Upper lobe of left lung (tissue), 6 donors: Measurements from ENCODE around the gene FRMPD2. TPM values are rescaled to one million over a fixed set of nuclear protein-coding genes. Genes with fewer than 3 reads are reported as not detected.
"Not testable (repeated sequence)": the region's sequence is repeated elsewhere in the genome, so short reads cannot be mapped to it uniquely, and the experiment has no call there.

Source experiments
- ATAC-seq, 2 donors: fragments of 200-7000 bp; cut with Tn5 transposase; one replicate each; pipeline ENCODE4 v1.9.1; 2022; ENCODE audit warnings: mild to moderate bottlenecking in 2 of 2, moderate library complexity in 2 of 2; ENCODE audit not compliant: low FRiP score in 2 of 2
- DNase-seq, 2 donors: peaks; one replicate each; pipeline ENCODE4 v3.0.0-alpha.2; 2019 to 2020
- H3K27ac ChIP-seq, 4 donors: fragments of 200-600 bp; sonication (generic); one replicate each; pipeline ENCODE4 v1.5.1; 2016 to 2019
- H3K27me3 ChIP-seq, 4 donors: fragments of 200-600 bp; sonication (generic); one replicate each; pipeline ENCODE4 v1.5.1; 2017 to 2019
- H3K36me3 ChIP-seq, 4 donors: fragments of 200-600 bp; sonication (generic); one replicate each; pipeline ENCODE4 v1.5.1; 2016 to 2019
- H3K4me1 ChIP-seq, 4 donors: fragments of 200-600 bp; sonication (generic); one replicate each; pipeline ENCODE4 v1.5.1; 2018 to 2019
- H3K4me3 ChIP-seq, 4 donors: fragments of 200-600 bp; sonication (generic); one replicate each; pipeline ENCODE4 v1.5.1; 2017 to 2019; ENCODE audit warnings: mild to moderate bottlenecking in 2 of 4, moderate library complexity in 1 of 4
- H3K9me3 ChIP-seq, 4 donors: fragments of 200-600 bp; sonication (generic); one replicate each; pipeline ENCODE4 v1.5.1; 2018 to 2019
- EP300 ChIP-seq, 4 donors: sonication (generic); formaldehyde crosslinking; IDR thresholded peaks; one replicate each; pipeline ENCODE4 v1.5.1; 2017; ENCODE audit warnings: antibody characterized with exemption in 4 of 4, control low read depth in 2 of 4
- POLR2A ChIP-seq, 4 donors: fragments of 450-650 bp; IDR thresholded peaks; one replicate each; pipeline ENCODE4 v1.5.1; 2016 to 2017; ENCODE audit warnings: antibody characterized with exemption in 4 of 4, mild to moderate bottlenecking in 2 of 4
- POLR2AphosphoS5 ChIP-seq, 2 donors: sonication (generic); formaldehyde crosslinking; IDR thresholded peaks; one replicate each; pipeline ENCODE4 v1.5.1; 2017; ENCODE audit warnings: antibody characterized with exemption in 2 of 2
- WGBS, 2 donors: methylation state at CpG; one replicate each; pipeline ENCODE4 v1.1.5; 2017 to 2018; 5-methylcytosine and 5-hydroxymethylcytosine counted together
- total RNA-seq, 6 donors: library from RNA; depleted of rRNA in 4 of 6; stranded (reverse); fragments of >200 nt in 4 of 6; gene quantifications; one replicate each; pipeline versions ENCODE4 v1.1.0 to v1.2.1, GENCODE V29; 2016 to 2021
- TF ChIP-seq, protein P1 (sequence below), 6 experiments: fragments of 450-650 bp in 4 of 6; fragments of 200-600 bp in 2 of 6; sonication (generic) in 2 of 6; IDR thresholded peaks; one replicate each; pipeline ENCODE4 v1.5.1; 2016 to 2019; ENCODE audit warnings: antibody characterized with exemption in 6 of 6
- donor health status: DM: no; HTN: no; CAD: no; lungs with moderate emphysema.
- donor health status: DM: no; HTN: yes; CAD: no; lungs with severe emphysema.

Gene FRMPD2
- total RNA-seq, 6 donors from 2014 or later: 0.23 to 38.6 (median 5.6) TPM

DNA sequence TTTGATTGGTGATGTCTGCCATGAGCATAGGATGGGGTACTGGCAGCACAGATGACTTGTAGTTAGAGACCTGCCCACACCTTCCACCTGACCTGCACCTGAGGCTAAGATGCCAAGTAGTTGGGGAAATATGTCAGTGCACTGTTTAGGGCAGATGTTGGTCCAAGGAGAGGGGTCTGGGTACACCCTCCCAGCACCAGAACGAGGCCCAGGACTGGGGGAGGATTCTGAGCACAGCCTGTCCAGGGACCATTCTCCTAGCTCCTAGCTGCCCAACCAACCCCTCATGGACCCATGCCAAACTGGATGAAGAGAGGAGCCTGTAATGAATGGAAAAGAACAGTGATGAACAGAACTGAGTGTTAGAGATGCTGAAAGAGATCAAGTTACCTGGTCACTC is 28.0 kb downstream of the FRMPD2 start:
- WGBS, 2 donors: 25 to 92% methylated on average over 1 of the region's 1 CpG
- Histone ChIP-seq H3K9me3 (no peaks in the 10 kb centered on the region), H3K4me1 (no peaks in the 10 kb centered on the region), H3K4me3 (no peak overlapping the region), H3K27me3 (no peaks in the 10 kb centered on the region), H3K36me3 (no peaks in the 10 kb centered on the region), H3K27ac (no peak overlapping the region)
- ATAC-seq: no peak
- DNase-seq: no peak
- TF ChIP-seq POLR2A (IDR thresholded peaks at IDR 0.05) (no peak), EP300 (IDR thresholded peaks at IDR 0.05) (no peak), POLR2AphosphoS5 (IDR thresholded peaks at IDR 0.05) (no peak)
- TF ChIP-seq, protein P1, sequence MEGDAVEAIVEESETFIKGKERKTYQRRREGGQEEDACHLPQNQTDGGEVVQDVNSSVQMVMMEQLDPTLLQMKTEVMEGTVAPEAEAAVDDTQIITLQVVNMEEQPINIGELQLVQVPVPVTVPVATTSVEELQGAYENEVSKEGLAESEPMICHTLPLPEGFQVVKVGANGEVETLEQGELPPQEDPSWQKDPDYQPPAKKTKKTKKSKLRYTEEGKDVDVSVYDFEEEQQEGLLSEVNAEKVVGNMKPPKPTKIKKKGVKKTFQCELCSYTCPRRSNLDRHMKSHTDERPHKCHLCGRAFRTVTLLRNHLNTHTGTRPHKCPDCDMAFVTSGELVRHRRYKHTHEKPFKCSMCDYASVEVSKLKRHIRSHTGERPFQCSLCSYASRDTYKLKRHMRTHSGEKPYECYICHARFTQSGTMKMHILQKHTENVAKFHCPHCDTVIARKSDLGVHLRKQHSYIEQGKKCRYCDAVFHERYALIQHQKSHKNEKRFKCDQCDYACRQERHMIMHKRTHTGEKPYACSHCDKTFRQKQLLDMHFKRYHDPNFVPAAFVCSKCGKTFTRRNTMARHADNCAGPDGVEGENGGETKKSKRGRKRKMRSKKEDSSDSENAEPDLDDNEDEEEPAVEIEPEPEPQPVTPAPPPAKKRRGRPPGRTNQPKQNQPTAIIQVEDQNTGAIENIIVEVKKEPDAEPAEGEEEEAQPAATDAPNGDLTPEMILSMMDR (IDR thresholded peaks at IDR 0.05): no peak

DNA sequence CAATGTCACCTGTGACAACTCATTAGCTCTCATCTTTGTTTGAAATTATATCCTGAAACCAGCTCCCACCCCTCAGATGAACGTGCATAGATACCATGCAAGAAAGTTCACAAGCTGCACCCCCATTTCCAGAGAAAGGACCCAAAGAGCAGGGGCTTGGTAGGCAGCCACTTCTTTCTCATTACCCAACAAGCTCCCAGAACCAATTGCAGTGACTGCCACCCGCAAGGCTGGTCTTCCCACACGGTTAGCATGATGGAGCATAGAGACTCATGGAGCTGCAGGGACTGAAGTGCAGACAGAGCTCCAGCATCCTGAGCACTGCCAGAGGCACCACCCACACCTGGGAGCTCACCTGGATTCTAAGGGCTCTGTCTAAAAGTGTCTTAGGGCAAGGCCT is 28.5 kb downstream of the FRMPD2 start:
- H3K4me1 ChIP-seq: no peaks in the 10 kb centered on the region
- H3K36me3 ChIP-seq: no peaks in the 10 kb centered on the region
- H3K27ac ChIP-seq: no peak overlapping the region
- 86% methylated on average over 3 of the region's 3 CpGs for WGBS, 2 donors
- H3K4me3 ChIP-seq: no peak overlapping the region
- H3K27me3 ChIP-seq: no peaks in the 10 kb centered on the region
- DNase-seq: no peak
- ATAC-seq: no peak
- no peak for TF ChIP-seq EP300 (IDR thresholded peaks at IDR 0.05)
- TF ChIP-seq, protein P1 (IDR thresholded peaks at IDR 0.05): no peak
- no peak for TF ChIP-seq POLR2AphosphoS5 (IDR thresholded peaks at IDR 0.05)
- no peak for TF ChIP-seq POLR2A (IDR thresholded peaks at IDR 0.05)
- H3K9me3 ChIP-seq: no peaks in the 10 kb centered on the region

DNA sequence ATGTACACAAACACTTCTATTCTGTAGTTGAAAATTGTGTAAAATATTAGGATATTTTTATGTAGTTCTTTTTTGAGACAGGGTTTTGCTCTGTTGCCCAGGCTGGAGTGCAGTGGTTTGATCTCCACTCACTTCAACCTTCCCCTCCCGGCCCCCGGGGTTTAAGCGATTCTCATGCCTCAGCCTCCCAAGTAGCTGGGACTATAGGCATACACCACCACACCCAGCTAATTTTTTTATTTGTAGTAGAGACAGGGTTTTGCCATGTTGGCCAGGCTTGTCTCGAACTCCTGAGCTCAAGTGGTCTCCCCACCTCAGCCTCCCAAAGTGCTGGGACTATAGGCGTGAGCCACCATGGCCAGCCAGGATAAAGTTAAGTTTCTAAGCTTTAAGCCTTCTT is 30.6 kb downstream of the FRMPD2 start:
- H3K27me3 ChIP-seq, H3K4me3 ChIP-seq, H3K27ac ChIP-seq, H3K4me1 ChIP-seq, H3K36me3 ChIP-seq, ATAC-seq, H3K9me3 ChIP-seq, DNase-seq: not testable (repeated sequence)
- 73 to 86% methylated on average over 5 of the region's 5 CpGs for WGBS, 2 donors

DNA sequence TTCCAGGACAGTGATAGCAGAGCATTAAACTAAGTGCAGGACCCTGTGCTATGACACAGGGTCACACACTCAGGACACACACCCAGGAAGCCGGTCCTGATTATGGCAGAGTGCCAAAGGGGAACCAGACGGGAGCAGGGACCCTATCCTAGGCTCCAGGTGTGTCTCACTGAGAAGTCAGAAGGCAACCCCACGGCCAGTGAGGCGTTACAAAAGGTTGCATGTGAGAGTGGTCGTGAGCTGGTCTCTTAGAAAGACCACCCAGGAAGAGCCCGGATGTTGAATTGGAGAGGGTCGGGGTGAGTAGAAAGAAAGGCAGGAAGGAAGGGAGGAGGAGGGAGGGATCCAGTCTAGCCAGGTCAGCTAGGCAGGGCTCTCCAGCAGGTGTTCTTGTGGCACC is 31.0 kb downstream of the FRMPD2 start:
- ATAC-seq (no peak), DNase-seq (no peak)
- H3K9me3 ChIP-seq: no peaks in the 10 kb centered on the region
- TF ChIP-seq, protein P1 (IDR thresholded peaks at IDR 0.05): no peak
- TF ChIP-seq POLR2A (IDR thresholded peaks at IDR 0.05) (no peak), POLR2AphosphoS5 (IDR thresholded peaks at IDR 0.05) (no peak), EP300 (IDR thresholded peaks at IDR 0.05) (no peak)
- H3K4me1 ChIP-seq: no peaks in the 10 kb centered on the region
- WGBS, 2 donors: 32 to 35% methylated on average over 7 of the region's 7 CpGs
- no peaks in the 10 kb centered on the region for H3K36me3 ChIP-seq
- H3K27ac ChIP-seq: no peak overlapping the region
- H3K27me3 ChIP-seq: no peaks in the 10 kb centered on the region
- H3K4me3 ChIP-seq: no peak overlapping the region

DNA sequence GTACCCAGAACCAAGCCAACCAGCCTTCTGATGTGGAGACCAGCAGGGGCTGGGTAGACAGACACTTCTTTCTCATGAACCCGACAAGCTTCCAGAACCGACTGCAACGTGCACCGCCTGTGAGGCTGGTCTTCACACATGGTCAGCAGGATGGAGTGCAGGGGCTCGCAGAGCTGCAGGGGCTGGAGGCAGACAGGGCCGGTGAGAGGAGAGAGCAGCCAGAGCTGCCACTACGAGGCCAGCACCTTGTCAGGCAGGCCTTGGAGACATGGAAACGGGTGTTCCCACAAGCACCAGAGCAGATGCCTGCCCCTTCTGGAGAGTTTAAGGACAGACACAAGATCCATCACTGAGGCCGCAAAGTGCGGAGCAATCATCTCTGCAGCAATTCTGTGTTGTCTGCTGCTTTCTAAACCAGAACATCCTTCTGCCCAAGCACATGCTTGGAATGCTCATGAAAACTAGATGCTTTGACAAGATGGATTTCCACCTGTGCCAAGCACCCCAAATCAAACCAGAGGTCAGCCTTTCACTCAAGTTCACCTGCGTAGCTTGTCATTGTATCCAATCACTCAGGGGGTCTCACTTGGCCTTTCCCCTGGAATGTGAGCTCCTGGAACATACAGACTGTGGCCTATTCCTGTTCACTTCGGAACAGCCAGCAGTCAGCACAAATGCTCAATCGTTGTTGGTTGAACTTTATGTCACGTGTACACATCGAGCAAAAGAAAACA is 32.2 kb downstream of the FRMPD2 start:
- no peak for TF ChIP-seq EP300 (IDR thresholded peaks at IDR 0.05)
- H3K27ac ChIP-seq: no peak overlapping the region
- no peaks in the 10 kb centered on the region for H3K27me3 ChIP-seq
- no peaks in the 10 kb centered on the region for H3K4me1 ChIP-seq
- H3K9me3 ChIP-seq: no peaks in the 10 kb centered on the region
- ATAC-seq (no peak), DNase-seq (peak in 1 of 2 donors; percentile 41)
- WGBS, 2 donors: 79 to 90% methylated on average over 13 to 15 of the region's 15 CpGs
- H3K36me3 ChIP-seq: no peaks in the 10 kb centered on the region
- H3K4me3 ChIP-seq: no peak overlapping the region

DNA sequence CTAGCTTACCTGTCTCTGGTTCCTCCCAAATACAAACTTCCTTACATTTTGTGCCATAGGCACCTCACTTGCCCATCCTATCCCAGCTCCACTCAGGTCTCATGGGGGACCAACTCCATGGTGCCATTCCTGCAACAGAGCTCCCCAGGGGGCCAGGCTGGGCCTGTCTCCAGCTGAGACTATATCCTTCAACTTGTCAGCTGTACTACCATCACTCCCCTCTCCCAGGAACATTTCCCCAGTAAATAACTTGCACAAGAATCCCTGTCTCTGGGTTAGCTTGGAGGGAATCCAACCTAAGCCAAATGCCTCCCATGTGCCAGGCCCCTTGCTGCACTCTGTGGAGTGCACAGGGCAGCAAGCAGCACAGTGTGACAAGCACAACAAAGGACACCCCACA is 33.2 kb downstream of the FRMPD2 start:
- TF ChIP-seq POLR2A (IDR thresholded peaks at IDR 0.05): no peak
- TF ChIP-seq POLR2AphosphoS5 (IDR thresholded peaks at IDR 0.05): no peak
- no peak for TF ChIP-seq EP300 (IDR thresholded peaks at IDR 0.05)
- TF ChIP-seq, protein P1 (IDR thresholded peaks at IDR 0.05): no peak
- ATAC-seq (no peak), DNase-seq (no peak)
- Histone ChIP-seq H3K4me1 (no peaks in the 10 kb centered on the region), H3K27ac (no peak overlapping the region), H3K9me3 (no peaks in the 10 kb centered on the region), H3K4me3 (no peak overlapping the region), H3K36me3 (no peaks in the 10 kb centered on the region), H3K27me3 (no peaks in the 10 kb centered on the region)
